ENCODE measurements around the gene HTT. TPM values are rescaled to one million over a fixed set of nuclear protein-coding genes. Genes with fewer than 3 reads are reported as not detected.

HTT gene
- total RNA-seq, 4 donors from 2014 or later, result 50.1 to 192 (median 81.0) TPM

DNA sequence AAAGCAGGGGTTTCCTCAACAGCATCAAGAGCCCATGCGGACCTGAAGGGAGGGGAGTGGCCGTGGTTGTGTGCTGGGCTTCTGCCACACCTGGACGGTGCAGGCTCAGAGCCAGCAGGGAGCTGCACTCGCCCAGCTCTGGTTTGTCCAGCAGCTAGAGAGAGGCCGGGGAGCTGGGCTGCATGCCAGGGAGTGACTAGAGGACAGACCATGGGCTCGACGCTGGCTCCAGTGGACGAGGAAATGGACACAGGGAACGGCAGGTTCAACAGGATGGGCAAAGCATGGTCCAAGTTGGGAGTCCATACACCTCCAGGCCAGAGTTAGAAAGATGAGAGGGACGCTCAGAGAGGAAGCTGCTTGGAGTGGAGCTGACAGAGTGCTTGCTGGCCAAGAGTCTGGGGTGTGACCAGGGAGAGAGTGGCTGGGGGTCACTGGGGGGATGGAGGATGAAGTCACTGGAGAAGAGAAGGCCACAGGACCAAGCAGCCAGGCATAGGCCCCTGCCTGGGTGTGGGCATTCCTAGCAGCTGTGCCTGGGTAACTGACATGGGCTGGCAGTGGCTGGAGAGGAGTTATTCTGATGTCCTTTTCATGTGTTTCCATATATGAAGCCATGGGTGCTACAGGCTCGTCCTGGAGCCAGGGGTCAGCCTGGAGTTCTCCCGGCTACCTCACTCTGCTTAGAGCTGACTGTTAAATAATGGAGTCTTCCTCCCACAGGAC lies 43.0 kb upstream of the HTT start:
- Histone ChIP-seq H3K27ac (no peak overlapping the region), H3K27me3 (no peaks in the 10 kb centered on the region), H3K36me3 (no peaks in the 10 kb centered on the region), H3K4me3 (no peak overlapping the region), H3K4me1 (no peaks in the 10 kb centered on the region), H3K9me3 (no peaks in the 10 kb centered on the region)
- DNase-seq (ENCODE audit: low spot score in 2 of 2), result no peak
- TF ChIP-seq, protein P1, sequence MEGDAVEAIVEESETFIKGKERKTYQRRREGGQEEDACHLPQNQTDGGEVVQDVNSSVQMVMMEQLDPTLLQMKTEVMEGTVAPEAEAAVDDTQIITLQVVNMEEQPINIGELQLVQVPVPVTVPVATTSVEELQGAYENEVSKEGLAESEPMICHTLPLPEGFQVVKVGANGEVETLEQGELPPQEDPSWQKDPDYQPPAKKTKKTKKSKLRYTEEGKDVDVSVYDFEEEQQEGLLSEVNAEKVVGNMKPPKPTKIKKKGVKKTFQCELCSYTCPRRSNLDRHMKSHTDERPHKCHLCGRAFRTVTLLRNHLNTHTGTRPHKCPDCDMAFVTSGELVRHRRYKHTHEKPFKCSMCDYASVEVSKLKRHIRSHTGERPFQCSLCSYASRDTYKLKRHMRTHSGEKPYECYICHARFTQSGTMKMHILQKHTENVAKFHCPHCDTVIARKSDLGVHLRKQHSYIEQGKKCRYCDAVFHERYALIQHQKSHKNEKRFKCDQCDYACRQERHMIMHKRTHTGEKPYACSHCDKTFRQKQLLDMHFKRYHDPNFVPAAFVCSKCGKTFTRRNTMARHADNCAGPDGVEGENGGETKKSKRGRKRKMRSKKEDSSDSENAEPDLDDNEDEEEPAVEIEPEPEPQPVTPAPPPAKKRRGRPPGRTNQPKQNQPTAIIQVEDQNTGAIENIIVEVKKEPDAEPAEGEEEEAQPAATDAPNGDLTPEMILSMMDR (IDR thresholded peaks at IDR 0.05), result no peak
- TF ChIP-seq POLR2A (IDR thresholded peaks at IDR 0.05) (no peak), EP300 (IDR thresholded peaks at IDR 0.05) (no peak), POLR2AphosphoS5 (IDR thresholded peaks at IDR 0.05) (no peak)
- 88% methylated on average over 10 of the region's 12 CpGs for WGBS

DNA sequence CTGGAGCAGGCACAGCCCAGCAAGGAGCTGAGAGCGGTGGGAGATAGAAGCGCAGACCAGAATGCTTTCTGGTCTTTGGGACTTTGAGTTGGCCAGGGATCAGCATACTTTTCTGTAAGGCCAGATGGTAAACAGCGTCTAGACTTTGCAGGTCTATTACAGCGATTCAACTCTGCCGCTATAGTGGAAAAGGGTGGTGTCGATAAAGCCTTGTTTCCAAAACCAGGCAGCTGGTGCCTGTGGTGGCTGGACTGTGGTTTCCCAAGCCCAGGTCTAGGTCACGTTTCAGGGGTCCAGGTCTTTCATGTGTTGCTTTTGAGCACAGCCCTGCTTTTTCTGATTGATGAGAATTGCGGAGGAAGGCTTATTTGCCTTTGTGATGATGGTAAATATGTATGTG lies 40.2 kb upstream of the HTT start:
- WGBS, result 81% methylated on average over 8 of the region's 8 CpGs
- no peak for TF ChIP-seq POLR2A (IDR thresholded peaks at IDR 0.05)
- no peaks in the 10 kb centered on the region for H3K9me3 ChIP-seq

DNA sequence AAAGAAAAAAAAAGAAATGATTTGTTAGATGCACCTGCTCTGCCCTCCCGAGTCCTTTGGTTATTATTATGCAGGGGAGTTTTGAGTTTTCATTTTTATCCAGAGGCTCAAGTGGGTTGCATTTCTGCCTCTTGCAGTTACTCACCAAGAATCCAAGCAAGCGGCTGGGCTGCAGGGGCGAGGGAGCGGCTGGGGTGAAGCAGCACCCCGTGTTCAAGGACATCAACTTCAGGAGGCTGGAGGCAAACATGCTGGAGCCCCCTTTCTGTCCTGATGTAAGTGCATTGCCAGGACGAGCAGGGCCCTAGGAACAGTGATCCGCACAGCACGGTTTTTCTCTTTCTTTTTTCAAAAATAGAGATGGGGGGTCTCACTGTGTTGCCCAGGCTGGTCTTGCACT lies 39.2 kb upstream of the HTT start:
- H3K9me3 ChIP-seq, result no peaks in the 10 kb centered on the region

More for the DNA sequence above, 40.2 kb upstream of the HTT start:
- no peak for DNase-seq (ENCODE audit: low spot score in 2 of 2)
- no peaks in the 10 kb centered on the region for H3K36me3 ChIP-seq
- H3K4me1 ChIP-seq, result peaks cover 17% of the 10 kb centered on the region
- H3K27ac ChIP-seq, result no peak overlapping the region
- no peak overlapping the region for H3K4me3 ChIP-seq
- H3K27me3 ChIP-seq, result no peaks in the 10 kb centered on the region

DNA sequence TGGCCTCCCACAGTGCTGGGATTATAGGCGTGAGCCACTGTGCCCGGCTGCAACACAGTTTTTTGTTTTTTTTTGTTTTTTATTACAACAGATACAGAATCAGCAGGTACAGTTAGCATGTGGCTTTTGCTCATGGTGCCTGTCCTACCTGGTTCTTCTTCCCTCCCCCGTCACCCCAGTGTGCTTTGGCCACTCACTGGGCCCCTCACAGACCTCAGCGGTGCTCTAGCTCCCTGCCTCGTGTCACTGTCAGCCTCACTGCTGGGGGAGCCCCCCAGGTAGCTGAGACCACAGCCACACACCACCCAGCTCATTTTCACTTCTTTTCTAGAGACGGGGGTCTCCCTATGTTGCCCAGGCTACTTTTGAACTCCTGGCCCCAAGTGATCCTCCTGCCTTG lies 38.8 kb upstream of the HTT start:
- Histone ChIP-seq H3K27me3 (no peaks in the 10 kb centered on the region), H3K4me1 (peaks cover 17% of the 10 kb centered on the region), H3K9me3 (no peaks in the 10 kb centered on the region), H3K4me3 (no peak overlapping the region), H3K27ac (no peak overlapping the region), H3K36me3 (no peaks in the 10 kb centered on the region)
- TF ChIP-seq POLR2AphosphoS5 (IDR thresholded peaks at IDR 0.05), result no peak
- TF ChIP-seq, protein P1 (IDR thresholded peaks at IDR 0.05), result no peak
- TF ChIP-seq POLR2A (IDR thresholded peaks at IDR 0.05), result no peak
- no peak for TF ChIP-seq EP300 (IDR thresholded peaks at IDR 0.05)
- no peak for DNase-seq (ENCODE audit: low spot score in 2 of 2)
- WGBS, result 88% methylated on average over 6 of the region's 6 CpGs

More for the DNA sequence above, 39.2 kb upstream of the HTT start:
- 88% methylated on average over 8 of the region's 8 CpGs for WGBS
- H3K27me3 ChIP-seq, result no peaks in the 10 kb centered on the region
- peaks cover 17% of the 10 kb centered on the region for H3K4me1 ChIP-seq
- H3K27ac ChIP-seq, result no peak overlapping the region
- no peak for DNase-seq (ENCODE audit: low spot score in 2 of 2)
- no peak for TF ChIP-seq POLR2A (IDR thresholded peaks at IDR 0.05)
- TF ChIP-seq, protein P1 (IDR thresholded peaks at IDR 0.05), result no peak
- no peak for TF ChIP-seq EP300 (IDR thresholded peaks at IDR 0.05)
- no peak for TF ChIP-seq POLR2AphosphoS5 (IDR thresholded peaks at IDR 0.05)
- H3K36me3 ChIP-seq, result no peaks in the 10 kb centered on the region
- H3K4me3 ChIP-seq, result no peak overlapping the region

DNA sequence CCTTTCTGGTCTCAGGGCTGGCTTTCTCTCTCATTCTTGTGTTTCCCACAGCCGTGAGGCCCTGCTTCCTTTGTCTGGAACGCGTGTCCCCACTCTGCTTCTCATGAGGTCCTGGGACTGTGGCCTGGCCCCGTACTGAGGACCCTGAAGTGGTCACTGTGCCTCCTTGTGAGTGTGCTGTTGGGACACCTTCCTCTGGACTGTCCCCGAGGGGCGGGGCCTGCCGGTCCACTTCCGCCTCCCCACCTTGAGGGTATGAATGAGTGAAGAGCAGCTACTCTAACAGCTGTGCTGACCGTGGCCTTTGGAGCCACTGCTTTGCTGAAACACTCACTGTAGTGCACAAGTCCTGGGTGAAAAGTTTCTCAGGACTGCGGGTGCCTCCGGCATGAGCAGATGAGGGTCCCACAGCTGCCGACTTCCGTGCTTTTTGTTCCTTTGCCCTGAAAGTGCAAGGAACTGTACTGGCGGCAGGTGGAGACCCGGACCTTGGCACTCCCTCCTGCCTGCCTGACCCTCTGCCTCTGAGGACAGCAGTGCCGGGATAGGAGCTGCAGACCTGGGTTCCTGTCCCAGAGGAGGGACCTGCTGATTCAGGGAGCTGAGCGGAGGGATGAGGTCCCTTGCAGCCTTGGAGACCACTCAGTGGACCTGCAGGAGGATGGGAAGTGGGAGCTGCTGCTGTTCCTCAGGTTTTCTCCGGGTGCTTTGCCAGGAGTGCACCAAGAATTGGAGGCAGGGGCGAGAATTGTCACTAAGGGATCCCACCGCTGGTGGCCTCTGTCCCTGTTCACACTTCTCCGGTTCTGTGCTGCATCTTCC lies 38.1 kb upstream of the HTT start:
- no peaks in the 10 kb centered on the region for H3K27me3 ChIP-seq
- no peak for DNase-seq (ENCODE audit: low spot score in 2 of 2)
- TF ChIP-seq POLR2A (IDR thresholded peaks at IDR 0.05) (no peak), EP300 (IDR thresholded peaks at IDR 0.05) (no peak), POLR2AphosphoS5 (IDR thresholded peaks at IDR 0.05) (no peak)
- TF ChIP-seq, protein P1 (IDR thresholded peaks at IDR 0.05), result no peak
- H3K36me3 ChIP-seq, result no peaks in the 10 kb centered on the region
- 85% methylated on average over 14 of the region's 21 CpGs for WGBS
- H3K4me1 ChIP-seq, result peaks cover 24% of the 10 kb centered on the region
- no peaks in the 10 kb centered on the region for H3K9me3 ChIP-seq
- no peak overlapping the region for H3K4me3 ChIP-seq
- H3K27ac ChIP-seq, result no peak overlapping the region

All from suprapubic skin (tissue), 4 donors.